CD14-positive monocyte (primary cell): ENCODE results near the gene NFYB. TPM values are rescaled to one million over a fixed set of nuclear protein-coding genes. Genes with fewer than 3 reads are reported as not detected.

Experiments
- DNase-seq, 3 donors: peaks; one replicate each; pipeline ENCODE4 v3.0.0-alpha.2; 2011 to 2022
- H2AFZ ChIP-seq: 2 replicates; pipeline ENCODE4 v1.6.0; 2012; ENCODE audit warnings: mild to moderate bottlenecking, low read depth, low read length, inconsistent platforms; ENCODE audit not compliant: insufficient read depth, poor library complexity, severe bottlenecking
- H3K27ac ChIP-seq, 2 donors: 1 replicate in 1 of 2; 2 replicates in 1 of 2; pipeline ENCODE4 v1.5.1; 2012 to 2013; ENCODE audit warnings: low read length in 2 of 2, control low read depth in 1 of 2, inconsistent platforms in 1 of 2, low read depth in 1 of 2, mild to moderate bottlenecking in 1 of 2
- H3K27me3 ChIP-seq, 2 donors: one replicate each; pipeline versions ENCODE4 v1.6.0 to v1.6.1; 2011 to 2013; ENCODE audit warnings: low read length in 2 of 2; ENCODE audit not compliant: control insufficient read depth in 2 of 2, insufficient read depth in 2 of 2
- H3K36me3 ChIP-seq, 2 donors: replicated peaks in 1 of 2; 1 replicate in 1 of 2; 2 replicates in 1 of 2; pipeline versions ENCODE4 v1.5.1 to v1.6.1; 2012 to 2013; ENCODE audit warnings: low read length in 2 of 2, control low read depth in 1 of 2, inconsistent platforms in 1 of 2, mild to moderate bottlenecking in 1 of 2; ENCODE audit not compliant: insufficient read depth in 2 of 2, control insufficient read depth in 1 of 2
- H3K4me1 ChIP-seq, 2 donors: 1 replicate in 1 of 2; 2 replicates in 1 of 2; pipeline versions ENCODE4 v1.5.1 to v1.6.1; 2012 to 2013; ENCODE audit warnings: low read length in 2 of 2, control low read depth in 1 of 2, inconsistent platforms in 1 of 2, mild to moderate bottlenecking in 1 of 2, moderate library complexity in 1 of 2; ENCODE audit not compliant: insufficient read depth in 2 of 2, control insufficient read depth in 1 of 2
- H3K4me2 ChIP-seq: replicated peaks from 2 replicates; pipeline ENCODE3; 2012; ENCODE audit warnings: low read length, moderate library complexity, mild to moderate bottlenecking; ENCODE audit not compliant: poor library complexity, severe bottlenecking; ENCODE audit errors: extremely low read depth
- H3K4me3 ChIP-seq, 3 experiments: fragments of 200-600 bp in 1 of 3; sonication (generic) in 1 of 3; replicated peaks in 1 of 3; 1 replicate in 2 of 3; 2 replicates in 1 of 3; pipeline ENCODE4 v1.5.1; 2011 to 2013; ENCODE audit warnings: low read length in 3 of 3, mild to moderate bottlenecking in 3 of 3, control low read depth in 2 of 3, low read depth in 2 of 3, inconsistent platforms in 1 of 3, moderate library complexity in 1 of 3
- H3K79me2 ChIP-seq: 2 replicates; pipeline ENCODE4 v1.6.0; 2012; ENCODE audit warnings: mild to moderate bottlenecking, control low read depth, inconsistent platforms, low read length, moderate library complexity; ENCODE audit not compliant: insufficient read depth
- H3K9ac ChIP-seq: 2 replicates; pipeline ENCODE4 v1.6.0; 2017; ENCODE audit warnings: low read length, mild to moderate bottlenecking; ENCODE audit not compliant: insufficient read depth, poor library complexity, severe bottlenecking
- H3K9me3 ChIP-seq, 2 donors: replicated peaks in 1 of 2; 1 replicate in 1 of 2; 2 replicates in 1 of 2; pipeline versions ENCODE4 v1.5.1 to v1.6.1; 2012 to 2013; ENCODE audit warnings: low read length in 2 of 2, control low read depth in 1 of 2; ENCODE audit not compliant: control insufficient read depth in 1 of 2, insufficient read depth in 1 of 2
- H4K20me1 ChIP-seq: 2 replicates; pipeline ENCODE4 v1.6.0; 2012; ENCODE audit warnings: mild to moderate bottlenecking, low read length, control low read depth, moderate library complexity; ENCODE audit not compliant: insufficient read depth
- H3K27ac Mint-ChIP-seq, 7 donors: one replicate each; pipeline ENCODE4 v1.8.0; 2020; ENCODE audit warnings: mild to moderate bottlenecking in 7 of 7, mixed read lengths in 7 of 7, moderate library complexity in 6 of 7, inconsistent platforms in 2 of 7
- H3K27me3 Mint-ChIP-seq, 3 donors: one replicate each; pipeline ENCODE4 v1.8.0; 2021 to 2022; ENCODE audit warnings: low read depth in 3 of 3, mild to moderate bottlenecking in 3 of 3, mixed read lengths in 3 of 3, moderate library complexity in 3 of 3, inconsistent platforms in 1 of 3
- H3K36me3 Mint-ChIP-seq, 2 donors: one replicate each; pipeline ENCODE4 v1.8.0; 2020; ENCODE audit warnings: mixed read lengths in 2 of 2, inconsistent platforms in 1 of 2, mild to moderate bottlenecking in 1 of 2
- H3K4me1 Mint-ChIP-seq: one replicate; pipeline ENCODE4 v1.8.0; 2020; ENCODE audit warnings: mild to moderate bottlenecking, mixed read lengths
- H3K4me3 Mint-ChIP-seq, 2 donors: one replicate each; pipeline ENCODE4 v1.8.0; 2020; ENCODE audit warnings: mild to moderate bottlenecking in 2 of 2, mixed read lengths in 2 of 2, moderate library complexity in 1 of 2
- H3K9me3 Mint-ChIP-seq, 7 donors: one replicate each; pipeline ENCODE4 v1.8.0; 2020 to 2022; ENCODE audit warnings: mixed read lengths in 7 of 7, mild to moderate bottlenecking in 6 of 7, moderate library complexity in 6 of 7, inconsistent platforms in 2 of 7
- CTCF ChIP-seq: fragments of 200-600 bp; IDR thresholded peaks from one replicate; pipeline ENCODE4 v1.8.0; 2022; ENCODE audit warnings: antibody characterized with exemption, mild to moderate bottlenecking
- WGBS: methylation state at CpG from one replicate; pipeline ENCODE4 v1.1.5; 2013; ENCODE audit warnings: missing lambda C conversion rate; ENCODE audit not compliant: insufficient coverage; 5-methylcytosine and 5-hydroxymethylcytosine counted together
- intact Hi-C, 2 donors: fragments of 100-400 bp; cut with micrococcal nuclease; formaldehyde crosslinking; loops; one replicate each; pipeline versions ENCODE4 v1.15.0 to v1.15.1; 2023
- polyA plus RNA-seq, 3 donors: library from polyadenylated mRNA; depleted of rRNA in 1 of 3; unstranded in 2 of 3; stranded (reverse) in 1 of 3; fragments of 300-500 nt in 2 of 3; fragments of >200 nt in 1 of 3; fragmentation: Illumina TruSeq in 2 of 3; gene quantifications; 1 replicate in 2 of 3; 2 replicates in 1 of 3; pipeline ENCODE4 v1.2.3, GENCODE V29; 2012 to 2021

The NFYB gene
- polyA plus RNA-seq, 3 donors: 11.6 to 14.6 (median 12.3) TPM

GRCh38 chr12:104182144-104182543 is 44.1 kb upstream of the NFYB start:
- Histone ChIP-seq H3K27ac (no peak overlapping the region), H3K9me3 (peaks cover 7 to 20% of the 10 kb centered on the region in 2 donors), H4K20me1 (no peaks in the 10 kb centered on the region), H3K4me2 (no peak overlapping the region), H3K4me3 (no peak overlapping the region), H3K27me3 (no peaks in the 10 kb centered on the region), H2AFZ (no peak overlapping the region), H3K36me3 (no peaks in the 10 kb centered on the region), H3K4me1 (peaks cover 13 to 14% of the 10 kb centered on the region in 2 donors), H3K79me2 (no peaks in the 10 kb centered on the region), H3K9ac (no peak overlapping the region)
- DNase-seq: no peak
- intact Hi-C loops: no loop called here
- H3K27ac Mint-ChIP-seq: no peak overlapping the region
- peaks cover 7 to 17% (median 11%) of the 10 kb centered on the region in 7 donors for H3K9me3 Mint-ChIP-seq
- H3K4me1 Mint-ChIP-seq: peaks cover 15% of the 10 kb centered on the region
- H3K36me3 Mint-ChIP-seq: no peaks in the 10 kb centered on the region
- 92% methylated on average over 1 of the region's 4 CpGs for WGBS
- peaks cover 0 to 2% (median 0%) of the 10 kb centered on the region in 3 donors for H3K27me3 Mint-ChIP-seq
- H3K4me3 Mint-ChIP-seq: no peak overlapping the region
- no peak for TF ChIP-seq CTCF

- Mint-ChIP-seq H3K27ac (no peak overlapping the region), H3K4me3 (no peak overlapping the region), H3K4me1 (peaks cover 17% of the 10 kb centered on the region), H3K9me3 (peaks cover 7 to 17% (median 11%) of the 10 kb centered on the region in 7 donors), H3K27me3 (peaks cover 0 to 2% (median 0%) of the 10 kb centered on the region in 3 donors), H3K36me3 (no peaks in the 10 kb centered on the region)
- Histone ChIP-seq H3K4me1 (peaks cover 13 to 16% of the 10 kb centered on the region in 2 donors), H3K36me3 (no peaks in the 10 kb centered on the region), H3K9ac (no peak overlapping the region), H4K20me1 (no peaks in the 10 kb centered on the region), H3K4me3 (no peak overlapping the region), H3K79me2 (no peaks in the 10 kb centered on the region), H3K27me3 (no peaks in the 10 kb centered on the region), H3K27ac (no peak overlapping the region), H2AFZ (no peak overlapping the region), H3K9me3 (peaks cover 7 to 20% of the 10 kb centered on the region in 2 donors), H3K4me2 (no peak overlapping the region)
- intact Hi-C loops: no loop called here
- 96% methylated on average over 4 of the region's 4 CpGs for WGBS
- TF ChIP-seq CTCF: no peak
- no peak for DNase-seq
These were observed 43.3 kb upstream of the NFYB start for GRCh38 chr12:104181313-104181712.
